GM12891 (cell line): ENCODE measurements around the gene LIPT2.

Source experiments
- POLR2A ChIP-seq: IDR thresholded peaks from 2 replicates; pipeline ENCODE4 v1.6.1; 2011; ENCODE audit warnings: low read depth, low read length, control low read depth
- POU2F2 ChIP-seq: IDR thresholded peaks from 2 replicates; pipeline ENCODE4 v1.6.1; 2011; ENCODE audit warnings: low read depth, mild to moderate bottlenecking, control low read depth, low read length, moderate library complexity
- SPI1 ChIP-seq: IDR thresholded peaks from 2 replicates; pipeline ENCODE4 v1.6.1; 2011; ENCODE audit warnings: low read depth, low read length, control low read depth

DNA sequence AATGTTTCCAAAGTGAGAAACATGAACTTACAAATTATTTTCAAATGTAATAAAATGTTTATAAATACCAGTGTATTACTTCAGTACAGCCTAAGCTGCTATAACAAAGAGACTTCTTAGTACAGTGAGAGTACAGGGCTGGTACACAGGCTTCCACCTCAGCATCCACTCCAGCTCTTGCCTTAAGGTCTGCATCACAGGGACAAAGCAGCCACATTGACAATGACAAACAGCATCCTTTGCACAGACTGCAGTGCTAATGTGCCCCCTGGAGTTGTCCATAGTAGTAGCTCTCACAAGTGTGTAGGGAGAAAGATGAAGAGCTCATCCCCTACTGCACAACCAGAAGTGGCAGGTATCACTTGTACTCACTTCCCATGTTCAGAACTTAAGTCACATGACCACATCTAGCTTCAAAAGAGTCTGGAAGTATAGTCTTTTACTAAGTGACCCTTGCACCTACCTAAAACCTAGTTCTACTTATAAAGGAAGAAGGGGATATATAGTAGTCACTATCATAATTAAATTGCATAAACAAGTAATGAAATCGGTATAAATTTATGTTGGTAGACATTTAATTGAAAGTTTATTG is 10.7 kb upstream of the LIPT2 start:
- TF ChIP-seq POLR2A: no peak
- no peak for TF ChIP-seq POU2F2
- TF ChIP-seq SPI1: no peak
